Suprapubic skin (tissue), 4 donors: Measurements from ENCODE around the gene CD1D. TPM values are rescaled to one million over a fixed set of nuclear protein-coding genes. Genes with fewer than 3 reads are reported as not detected.

ENCODE experiments used
- DNase-seq, 2 donors: peaks; one replicate each; pipeline ENCODE4 v3.0.0-alpha.2; 2019; ENCODE audit warnings: low spot score in 2 of 2
- H3K27ac ChIP-seq: fragments of 200-600 bp; sonication (generic); one replicate; pipeline ENCODE4 v1.5.1; 2019
- H3K27me3 ChIP-seq: fragments of 200-600 bp; sonication (generic); one replicate; pipeline ENCODE4 v1.5.1; 2019
- H3K36me3 ChIP-seq: fragments of 200-600 bp; sonication (generic); one replicate; pipeline ENCODE4 v1.5.1; 2019
- H3K4me1 ChIP-seq: fragments of 200-600 bp; sonication (generic); one replicate; pipeline ENCODE4 v1.5.1; 2019
- H3K4me3 ChIP-seq: fragments of 200-600 bp; sonication (generic); one replicate; pipeline ENCODE4 v1.5.1; 2019; ENCODE audit warnings: mild to moderate bottlenecking
- H3K9me3 ChIP-seq: fragments of 200-600 bp; sonication (generic); one replicate; pipeline ENCODE4 v1.5.1; 2019
- CTCF ChIP-seq, 2 donors: fragments of 200-600 bp in 1 of 2; fragments of 450-650 bp in 1 of 2; sonication (generic) in 1 of 2; IDR thresholded peaks; one replicate each; pipeline ENCODE4 v1.5.1; 2016 to 2019; ENCODE audit warnings: antibody characterized with exemption in 2 of 2, mild to moderate bottlenecking in 1 of 2, moderate library complexity in 1 of 2
- EP300 ChIP-seq: sonication (generic); formaldehyde crosslinking; IDR thresholded peaks from one replicate; pipeline ENCODE4 v1.6.1; 2017; ENCODE audit warnings: antibody characterized with exemption
- POLR2A ChIP-seq, 2 donors: fragments of 450-650 bp; IDR thresholded peaks; one replicate each; pipeline ENCODE4 v1.6.1; 2017; ENCODE audit warnings: antibody characterized with exemption in 2 of 2, mild to moderate bottlenecking in 2 of 2, moderate library complexity in 2 of 2
- POLR2AphosphoS5 ChIP-seq, 3 donors: sonication (generic); formaldehyde crosslinking; IDR thresholded peaks; one replicate each; pipeline ENCODE4 v1.6.1; 2017; ENCODE audit warnings: antibody characterized with exemption in 3 of 3
- WGBS: methylation state at CpG from one replicate; pipeline ENCODE4 v1.1.5; 2018; 5-methylcytosine and 5-hydroxymethylcytosine counted together
- total RNA-seq, 4 donors: library from RNA; depleted of rRNA; stranded (reverse); fragments of >200 nt; gene quantifications; one replicate each; pipeline ENCODE4 v1.1.0, GENCODE V29; 2016

Gene CD1D
- total RNA-seq = under 1 TPM in 2 of 4 donors, not detected in 2; 0.38 to 0.97 TPM

GRCh38 chr1:158180741-158181576 lies at the start of gene CD1D:
TSS of gene CD1D (plus strand) at chr1:158180895. CDS start at chr1:158181102, 207 bp downstream.
- WGBS = 1% methylated on average over 49 of the region's 63 CpGs
- Histone ChIP-seq H3K9me3 (no peaks in the 10 kb centered on the region), H3K27ac (no peak within 1 kb of the TSS), H3K27me3 (peaks cover 58% of the 10 kb centered on the region), H3K4me1 (peaks cover 15% of the 10 kb centered on the region), H3K36me3 (no peaks in the 10 kb centered on the region), H3K4me3 (peak within 1 kb of the TSS; percentile 51)
- DNase-seq = no peak
- no peak for TF ChIP-seq EP300
- no peak for TF ChIP-seq CTCF (IDR thresholded peaks at IDR 0.05)
- no peak for TF ChIP-seq POLR2AphosphoS5 (IDR thresholded peaks at IDR 0.05)
- no peak for TF ChIP-seq POLR2A (IDR thresholded peaks at IDR 0.05)

- Histone ChIP-seq H3K36me3 (no peaks in the 10 kb centered on the region), H3K4me1 (no peaks in the 10 kb centered on the region), H3K9me3 (no peaks in the 10 kb centered on the region), H3K27me3 (no peaks in the 10 kb centered on the region), H3K4me3 (no peak overlapping the region), H3K27ac (no peak overlapping the region)
- TF ChIP-seq POLR2A (IDR thresholded peaks at IDR 0.05) (no peak), CTCF (IDR thresholded peaks at IDR 0.05) (no peak), EP300 (no peak), POLR2AphosphoS5 (IDR thresholded peaks at IDR 0.05) (no peak)
- DNase-seq = no peak
- 80% methylated on average over 3 of the region's 3 CpGs for WGBS
Observed at GRCh38 chr1:158131217-158131616, 49.5 kb upstream of the CD1D start.

GRCh38 chr1:158140764-158141192 lies 39.9 kb upstream of the CD1D start:
- TF ChIP-seq EP300 (no peak), CTCF (IDR thresholded peaks at IDR 0.05) (no peak), POLR2A (IDR thresholded peaks at IDR 0.05) (no peak), POLR2AphosphoS5 (IDR thresholded peaks at IDR 0.05) (no peak)
- WGBS = 80% methylated on average over 3 of the region's 3 CpGs
- no peaks in the 10 kb centered on the region for H3K9me3 ChIP-seq
- no peaks in the 10 kb centered on the region for H3K27me3 ChIP-seq
- DNase-seq = no peak
- no peak overlapping the region for H3K4me3 ChIP-seq
- H3K27ac ChIP-seq = no peak overlapping the region
- H3K4me1 ChIP-seq = peaks cover 2% of the 10 kb centered on the region
- H3K36me3 ChIP-seq = no peaks in the 10 kb centered on the region

- Histone ChIP-seq H3K36me3 (no peaks in the 10 kb centered on the region), H3K4me3 (no peak overlapping the region), H3K9me3 (no peaks in the 10 kb centered on the region), H3K27me3 (no peaks in the 10 kb centered on the region), H3K27ac (no peak overlapping the region), H3K4me1 (peaks cover 17% of the 10 kb centered on the region)
- DNase-seq = no peak
- no peak for TF ChIP-seq CTCF (IDR thresholded peaks at IDR 0.05)
Observed at GRCh38 chr1:158145173-158145719, 35.4 kb upstream of the CD1D start.

- 82% methylated on average over 6 of the region's 6 CpGs for WGBS
- Histone ChIP-seq H3K4me1 (peaks cover 20% of the 10 kb centered on the region), H3K27ac (no peak overlapping the region), H3K36me3 (no peaks in the 10 kb centered on the region), H3K4me3 (no peak overlapping the region), H3K9me3 (no peaks in the 10 kb centered on the region), H3K27me3 (no peaks in the 10 kb centered on the region)
- DNase-seq = no peak
- TF ChIP-seq CTCF (IDR thresholded peaks at IDR 0.05) = no peak
- TF ChIP-seq POLR2A (IDR thresholded peaks at IDR 0.05) = no peak
- TF ChIP-seq POLR2AphosphoS5 (IDR thresholded peaks at IDR 0.05) = no peak
- TF ChIP-seq EP300 = no peak
Observed at GRCh38 chr1:158146165-158146564, 34.5 kb upstream of the CD1D start.
